ENCODE data around the gene TBL1X. TPM values are rescaled to one million over a fixed set of nuclear protein-coding genes. Genes with fewer than 3 reads are reported as not detected.
A peak's percentile ranks its signal among the peaks of the same experiment; 100 is the strongest.
"Not testable (repeated sequence)": the region's sequence is repeated elsewhere in the genome, so short reads cannot be mapped to it uniquely, and the experiment has no call there.

The TBL1X gene
- total and polyA plus RNA-seq, 2 experiments from 2014 or later, result 21.8 to 29.9 TPM

GRCh38 chrX:9529223-9529622 lies 64.4 kb downstream of the TBL1X start:
- Histone ChIP-seq H3K36me3 (no peaks in the 10 kb centered on the region), H3K9me3 (ENCODE audit: low read depth) (no peaks in the 10 kb centered on the region), H3K4me1 (ENCODE audit: low read depth) (peaks cover 38% of the 10 kb centered on the region), H3K27me3 (no peaks in the 10 kb centered on the region), H3K27ac (peak overlapping the region; percentile 68), H3K4me3 (no peak overlapping the region)
- TF ChIP-seq CTCF (IDR thresholded peaks at IDR 0.05; ENCODE audit: low read depth, low read length), result no peak
- no peak for DNase-seq (ENCODE audit: low read depth in 1 of 2, low spot score in 1 of 2)

GRCh38 chrX:9530848-9531274 lies 66.0 kb downstream of the TBL1X start:
- TF ChIP-seq CTCF (IDR thresholded peaks at IDR 0.05; ENCODE audit: low read depth, low read length), result no peak
- H3K27ac ChIP-seq, result peak overlapping the region; percentile 80
- no peaks in the 10 kb centered on the region for H3K27me3 ChIP-seq
- H3K36me3 ChIP-seq, result no peaks in the 10 kb centered on the region
- H3K9me3 ChIP-seq (ENCODE audit: low read depth), result no peaks in the 10 kb centered on the region
- H3K4me3 ChIP-seq, result peak overlapping the region; percentile 8
- DNase-seq (ENCODE audit: low read depth in 1 of 2, low spot score in 1 of 2), result peak; percentile 94 to 96
- H3K4me1 ChIP-seq (ENCODE audit: low read depth), result peaks cover 36% of the 10 kb centered on the region

GRCh38 chrX:9532349-9532748 lies 67.5 kb downstream of the TBL1X start:
- no peak for TF ChIP-seq CTCF (IDR thresholded peaks at IDR 0.05; ENCODE audit: low read depth, low read length)
- H3K36me3 ChIP-seq, result no peaks in the 10 kb centered on the region
- no peak overlapping the region for H3K27ac ChIP-seq
- H3K27me3 ChIP-seq, result no peaks in the 10 kb centered on the region
- H3K4me3 ChIP-seq, result no peak overlapping the region
- DNase-seq (ENCODE audit: low read depth in 1 of 2, low spot score in 1 of 2), result peak in 1 of 2 donors; percentile 80
- H3K9me3 ChIP-seq (ENCODE audit: low read depth), result no peaks in the 10 kb centered on the region
- peaks cover 24% of the 10 kb centered on the region for H3K4me1 ChIP-seq (ENCODE audit: low read depth)

GRCh38 chrX:9533611-9534010 lies 68.8 kb downstream of the TBL1X start:
- H3K4me3 ChIP-seq, result no peak overlapping the region
- TF ChIP-seq CTCF (IDR thresholded peaks at IDR 0.05; ENCODE audit: low read depth, low read length), result no peak
- peaks cover 25% of the 10 kb centered on the region for H3K4me1 ChIP-seq (ENCODE audit: low read depth)
- H3K36me3 ChIP-seq, result no peaks in the 10 kb centered on the region
- no peaks in the 10 kb centered on the region for H3K27me3 ChIP-seq
- peak overlapping the region; percentile 0 for H3K27ac ChIP-seq
- DNase-seq (ENCODE audit: low read depth in 1 of 2, low spot score in 1 of 2), result no peak
- no peaks in the 10 kb centered on the region for H3K9me3 ChIP-seq (ENCODE audit: low read depth)

- TF ChIP-seq CTCF (IDR thresholded peaks at IDR 0.05; ENCODE audit: low read depth, low read length), result no peak
- Histone ChIP-seq H3K36me3 (no peaks in the 10 kb centered on the region), H3K4me3 (no peak overlapping the region), H3K9me3 (ENCODE audit: low read depth) (no peaks in the 10 kb centered on the region), H3K4me1 (ENCODE audit: low read depth) (peaks cover 34% of the 10 kb centered on the region), H3K27ac (peak overlapping the region; percentile 15), H3K27me3 (no peaks in the 10 kb centered on the region)
- DNase-seq (ENCODE audit: low read depth in 1 of 2, low spot score in 1 of 2), result peak in 1 of 2 donors; percentile 74
Measured at GRCh38 chrX:9534686-9535085, 69.8 kb downstream of the TBL1X start.

- H3K4me3 ChIP-seq, result no peak overlapping the region
- H3K36me3 ChIP-seq, result no peaks in the 10 kb centered on the region
- H3K27ac ChIP-seq, result peak overlapping the region; percentile 15
- DNase-seq (ENCODE audit: low read depth in 1 of 2, low spot score in 1 of 2), result no peak
- H3K4me1 ChIP-seq (ENCODE audit: low read depth), result peaks cover 31% of the 10 kb centered on the region
- H3K9me3 ChIP-seq (ENCODE audit: low read depth), result no peaks in the 10 kb centered on the region
- TF ChIP-seq CTCF (IDR thresholded peaks at IDR 0.05; ENCODE audit: low read depth, low read length), result no peak
- no peaks in the 10 kb centered on the region for H3K27me3 ChIP-seq
Measured at GRCh38 chrX:9535101-9535500, 70.2 kb downstream of the TBL1X start.

- not testable (repeated sequence) for H3K9me3 ChIP-seq (ENCODE audit: low read depth); DNase-seq (ENCODE audit: low read depth in 1 of 2, low spot score in 1 of 2); H3K36me3 ChIP-seq; H3K27me3 ChIP-seq; H3K4me3 ChIP-seq
- peak overlapping the region; percentile 22 for H3K27ac ChIP-seq
- peaks cover 27% of the 10 kb centered on the region for H3K4me1 ChIP-seq (ENCODE audit: low read depth)
Measured at GRCh38 chrX:9536156-9536555, 71.3 kb downstream of the TBL1X start.

Measured in cardiac muscle cell (in vitro differentiated cells and primary cell).